Ascending aorta (tissue), 2 donors: ENCODE data around the gene ATG16L1. TPM values are rescaled to one million over a fixed set of nuclear protein-coding genes. Genes with fewer than 3 reads are reported as not detected.

Experiments
- DNase-seq, 2 donors: peaks; one replicate each; pipeline ENCODE4 v3.0.0-alpha.2; 2019; ENCODE audit warnings: low spot score in 2 of 2
- H3K27ac ChIP-seq, 2 donors: fragments of 200-600 bp; sonication (generic); one replicate each; pipeline ENCODE4 v1.5.1; 2016 to 2017; ENCODE audit warnings: mild to moderate bottlenecking in 1 of 2
- H3K27me3 ChIP-seq: fragments of 200-600 bp; sonication (generic); one replicate; pipeline ENCODE4 v1.5.1; 2017
- H3K36me3 ChIP-seq, 2 donors: fragments of 200-600 bp; sonication (generic); one replicate each; pipeline ENCODE4 v1.5.1; 2016
- H3K4me1 ChIP-seq, 2 donors: fragments of 200-600 bp; sonication (generic); one replicate each; pipeline ENCODE4 v1.5.1; 2016 to 2017; ENCODE audit warnings: mild to moderate bottlenecking in 1 of 2
- H3K4me3 ChIP-seq, 2 donors: fragments of 200-600 bp; sonication (generic); one replicate each; pipeline ENCODE4 v1.5.1; 2016 to 2017; ENCODE audit warnings: mild to moderate bottlenecking in 1 of 2
- H3K9me3 ChIP-seq, 2 donors: fragments of 200-600 bp; sonication (generic); one replicate each; pipeline ENCODE4 v1.5.1; 2016
- CTCF ChIP-seq, 3 experiments: fragments of 200-600 bp in 2 of 3; fragments of 450-650 bp in 1 of 3; sonication (generic) in 2 of 3; IDR thresholded peaks; one replicate each; pipeline ENCODE4 v1.5.1; 2016 to 2019; ENCODE audit warnings: antibody characterized with exemption in 3 of 3, mild to moderate bottlenecking in 1 of 3, moderate library complexity in 1 of 3
- intact Hi-C: fragments of 100-400 bp; cut with DNase I; formaldehyde crosslinking; loops from one replicate; pipeline ENCODE4 v1.15.1; 2023
- total RNA-seq: library from RNA; depleted of rRNA; stranded (reverse); fragments of >200 nt; gene quantifications from one replicate; pipeline ENCODE4 v1.1.0, GENCODE V29; 2016

Gene ATG16L1
- total RNA-seq, 1 donor from 2014 or later, result 28.1 TPM

DNA sequence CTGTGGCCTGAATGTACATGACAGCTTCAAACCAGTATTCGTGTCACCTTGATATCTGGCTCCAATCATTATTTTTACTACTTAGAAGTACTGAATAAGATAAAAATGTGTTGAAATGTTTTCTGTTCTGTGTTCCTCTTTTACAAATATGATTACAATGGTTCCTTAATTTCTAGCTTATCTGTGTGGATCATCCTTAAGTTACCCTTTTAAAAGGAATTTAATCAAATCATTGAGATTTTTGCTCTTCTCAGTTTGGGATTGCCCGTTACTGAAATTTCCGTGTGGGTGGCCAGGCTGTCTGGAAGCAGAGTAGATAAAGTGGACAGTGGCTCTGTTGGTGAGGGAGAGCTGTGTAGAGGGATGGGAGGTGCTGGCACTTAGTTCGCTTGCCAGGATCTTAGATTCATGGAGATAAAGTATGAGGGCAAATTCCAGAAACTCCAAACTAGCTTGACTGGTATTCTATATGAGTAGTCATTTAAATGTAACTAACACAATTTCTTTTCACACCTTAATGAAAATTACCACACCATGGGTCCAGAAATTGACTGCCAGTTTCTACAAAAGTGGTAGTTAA, 28.7 kb downstream of the ATG16L1 start:
- H3K4me1 ChIP-seq, result no peaks in the 10 kb centered on the region
- TF ChIP-seq CTCF (IDR thresholded peaks at IDR 0.05), result no peak
- DNase-seq, result no peak
- no peaks in the 10 kb centered on the region for H3K27me3 ChIP-seq
- H3K36me3 ChIP-seq, result peaks cover 69 to 98% of the 10 kb centered on the region in 2 donors
- H3K4me3 ChIP-seq, result no peak overlapping the region
- no peaks in the 10 kb centered on the region for H3K9me3 ChIP-seq
- intact Hi-C loops, result loop anchor here (10.0 kb wide), 1 partner anchor 165 kb away; no protein-coding TSS in a partner anchor
- H3K27ac ChIP-seq, result no peak overlapping the region

DNA sequence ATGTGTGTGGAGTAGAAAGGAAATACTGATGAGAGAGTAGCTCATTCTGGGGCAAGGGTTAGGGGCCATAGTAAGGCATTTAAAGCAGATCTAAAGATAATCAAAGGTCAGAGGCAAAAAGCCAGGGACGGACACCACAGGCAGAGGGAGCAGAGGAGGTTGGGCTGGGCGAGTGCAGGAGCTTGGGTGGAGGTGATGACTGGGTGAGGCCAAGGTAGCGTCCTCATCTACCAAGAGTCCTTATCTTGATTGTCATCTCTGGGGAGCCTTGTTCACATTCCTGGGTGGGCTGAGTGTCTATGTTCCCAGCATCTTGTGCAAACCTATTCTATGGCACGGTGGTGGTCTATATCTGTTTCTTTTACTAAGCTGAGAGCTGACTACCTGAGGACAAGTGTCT, 30.1 kb downstream of the ATG16L1 start:
- Histone ChIP-seq H3K27ac (no peak overlapping the region), H3K36me3 (peaks cover 70 to 91% of the 10 kb centered on the region in 2 donors), H3K4me1 (no peaks in the 10 kb centered on the region), H3K9me3 (no peaks in the 10 kb centered on the region), H3K27me3 (no peaks in the 10 kb centered on the region), H3K4me3 (no peak overlapping the region)
- intact Hi-C loops, result loop anchor here (10.0 kb wide), 1 partner anchor 163 kb away; no protein-coding TSS in a partner anchor
- no peak for DNase-seq
- TF ChIP-seq CTCF (IDR thresholded peaks at IDR 0.05), result no peak

- Histone ChIP-seq H3K27ac (no peak overlapping the region), H3K9me3 (no peaks in the 10 kb centered on the region), H3K4me1 (no peaks in the 10 kb centered on the region), H3K36me3 (peaks cover 69 to 86% of the 10 kb centered on the region in 2 donors), H3K4me3 (no peak overlapping the region), H3K27me3 (no peaks in the 10 kb centered on the region)
- no peak for DNase-seq
- intact Hi-C loops, result loop anchor here (10.0 kb wide), 1 partner anchor 163 kb away; no protein-coding TSS in a partner anchor
- no peak for TF ChIP-seq CTCF (IDR thresholded peaks at IDR 0.05)
Measured at GRCh38 chr2:233281992-233282603, 30.6 kb downstream of the ATG16L1 start.

DNA sequence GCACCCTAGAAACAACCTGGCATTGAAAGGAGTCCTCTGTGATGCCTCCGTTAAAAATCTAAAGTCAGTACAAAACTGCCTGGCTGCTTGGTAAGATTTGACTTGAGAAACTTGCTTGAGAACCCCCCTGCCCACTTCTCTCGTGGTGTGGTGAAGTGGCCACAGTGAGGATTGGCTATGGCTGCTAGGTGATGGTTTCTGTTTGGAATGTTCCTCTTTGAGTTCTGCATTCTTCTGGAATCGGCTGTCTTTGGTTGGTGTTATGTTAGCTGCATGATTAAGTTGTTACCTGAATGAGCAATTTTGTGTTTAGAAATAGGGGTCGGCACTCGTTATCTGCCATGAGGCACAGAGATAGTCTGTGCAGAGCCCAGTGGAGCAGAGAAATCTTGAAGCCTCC, 34.4 kb downstream of the ATG16L1 start:
- intact Hi-C loops, result loop anchor here (10.0 kb wide), 1 partner anchor 159 kb away; no protein-coding TSS in a partner anchor
- no peaks in the 10 kb centered on the region for H3K27me3 ChIP-seq
- H3K4me1 ChIP-seq, result no peaks in the 10 kb centered on the region
- H3K36me3 ChIP-seq, result peaks cover 64 to 73% of the 10 kb centered on the region in 2 donors
- no peak overlapping the region for H3K4me3 ChIP-seq
- no peak overlapping the region for H3K27ac ChIP-seq
- no peak for DNase-seq
- no peaks in the 10 kb centered on the region for H3K9me3 ChIP-seq
- no peak for TF ChIP-seq CTCF (IDR thresholded peaks at IDR 0.05)

- Histone ChIP-seq H3K9me3 (no peaks in the 10 kb centered on the region), H3K4me1 (no peaks in the 10 kb centered on the region), H3K27me3 (no peaks in the 10 kb centered on the region), H3K4me3 (no peak overlapping the region), H3K27ac (no peak overlapping the region), H3K36me3 (peaks cover 58 to 74% of the 10 kb centered on the region in 2 donors)
- no peak for TF ChIP-seq CTCF (IDR thresholded peaks at IDR 0.05)
- DNase-seq, result no peak
- intact Hi-C loops, result loop anchor here (10.0 kb wide), 1 partner anchor 157 kb away; no protein-coding TSS in a partner anchor
Measured at GRCh38 chr2:233287871-233288270, 36.4 kb downstream of the ATG16L1 start.
